ENCODE data around the gene TSFM.

DNA sequence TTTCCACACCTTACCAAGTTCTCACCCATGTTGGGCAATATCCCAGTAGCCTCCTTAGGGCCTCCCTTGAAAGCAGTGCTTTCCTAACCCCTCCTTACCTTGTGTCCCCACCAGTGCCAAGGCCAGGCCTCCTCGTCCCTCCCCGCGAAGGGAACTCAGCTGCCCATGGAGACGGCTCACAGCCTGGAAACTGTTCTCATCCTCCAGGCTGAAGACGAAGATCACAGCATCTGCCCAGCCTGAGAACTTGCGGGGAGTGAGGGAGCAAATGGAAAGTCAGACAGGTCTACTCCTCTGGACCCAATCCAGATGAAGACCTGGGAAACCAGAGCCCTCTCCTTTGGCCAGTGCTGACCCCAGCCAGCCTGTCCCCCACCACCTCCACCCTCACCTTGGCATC is 48.7 kb upstream of the TSFM start:
- TF ChIP-seq POLR2A (IDR thresholded peaks at IDR 0.05; ENCODE audit: low read depth, low read length) (no peak), CEBPB (IDR thresholded peaks at IDR 0.05; ENCODE audit: low read depth, low read length) (no peak), RAD21 (IDR thresholded peaks at IDR 0.05; ENCODE audit: low read length) (no peak), MXI1 (IDR thresholded peaks at IDR 0.05; ENCODE audit: borderline replicate concordance, low read depth, low read length) (no peak), FOS (IDR thresholded peaks at IDR 0.05; ENCODE audit: low read depth, low read length) (no peak), MAZ (IDR thresholded peaks at IDR 0.05; ENCODE audit: borderline replicate concordance, low read depth, low read length) (no peak), MAFK (IDR thresholded peaks at IDR 0.05; ENCODE audit: low read depth, low read length) (no peak), RCOR1 (IDR thresholded peaks at IDR 0.05; ENCODE audit: insufficient replicate concordance, low read length) (no peak), NFE2L2 (IDR thresholded peaks at IDR 0.05; ENCODE audit: low read depth, low read length) (no peak), RFX5 (IDR thresholded peaks at IDR 0.05; ENCODE audit: low read depth, low read length) (no peak), SMC3 (IDR thresholded peaks at IDR 0.05; ENCODE audit: low read depth, low read length) (no peak)
- TF ChIP-seq, protein P1, sequence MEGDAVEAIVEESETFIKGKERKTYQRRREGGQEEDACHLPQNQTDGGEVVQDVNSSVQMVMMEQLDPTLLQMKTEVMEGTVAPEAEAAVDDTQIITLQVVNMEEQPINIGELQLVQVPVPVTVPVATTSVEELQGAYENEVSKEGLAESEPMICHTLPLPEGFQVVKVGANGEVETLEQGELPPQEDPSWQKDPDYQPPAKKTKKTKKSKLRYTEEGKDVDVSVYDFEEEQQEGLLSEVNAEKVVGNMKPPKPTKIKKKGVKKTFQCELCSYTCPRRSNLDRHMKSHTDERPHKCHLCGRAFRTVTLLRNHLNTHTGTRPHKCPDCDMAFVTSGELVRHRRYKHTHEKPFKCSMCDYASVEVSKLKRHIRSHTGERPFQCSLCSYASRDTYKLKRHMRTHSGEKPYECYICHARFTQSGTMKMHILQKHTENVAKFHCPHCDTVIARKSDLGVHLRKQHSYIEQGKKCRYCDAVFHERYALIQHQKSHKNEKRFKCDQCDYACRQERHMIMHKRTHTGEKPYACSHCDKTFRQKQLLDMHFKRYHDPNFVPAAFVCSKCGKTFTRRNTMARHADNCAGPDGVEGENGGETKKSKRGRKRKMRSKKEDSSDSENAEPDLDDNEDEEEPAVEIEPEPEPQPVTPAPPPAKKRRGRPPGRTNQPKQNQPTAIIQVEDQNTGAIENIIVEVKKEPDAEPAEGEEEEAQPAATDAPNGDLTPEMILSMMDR (conservative IDR thresholded peaks at IDR 0.05; ENCODE audit: low read depth, low read length), result no peak
- TF ChIP-seq, protein P2, sequence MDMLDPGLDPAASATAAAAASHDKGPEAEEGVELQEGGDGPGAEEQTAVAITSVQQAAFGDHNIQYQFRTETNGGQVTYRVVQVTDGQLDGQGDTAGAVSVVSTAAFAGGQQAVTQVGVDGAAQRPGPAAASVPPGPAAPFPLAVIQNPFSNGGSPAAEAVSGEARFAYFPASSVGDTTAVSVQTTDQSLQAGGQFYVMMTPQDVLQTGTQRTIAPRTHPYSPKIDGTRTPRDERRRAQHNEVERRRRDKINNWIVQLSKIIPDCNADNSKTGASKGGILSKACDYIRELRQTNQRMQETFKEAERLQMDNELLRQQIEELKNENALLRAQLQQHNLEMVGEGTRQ (IDR thresholded peaks at IDR 0.05; ENCODE audit: low read depth, low read length), result no peak
- TF ChIP-seq, protein P3, sequence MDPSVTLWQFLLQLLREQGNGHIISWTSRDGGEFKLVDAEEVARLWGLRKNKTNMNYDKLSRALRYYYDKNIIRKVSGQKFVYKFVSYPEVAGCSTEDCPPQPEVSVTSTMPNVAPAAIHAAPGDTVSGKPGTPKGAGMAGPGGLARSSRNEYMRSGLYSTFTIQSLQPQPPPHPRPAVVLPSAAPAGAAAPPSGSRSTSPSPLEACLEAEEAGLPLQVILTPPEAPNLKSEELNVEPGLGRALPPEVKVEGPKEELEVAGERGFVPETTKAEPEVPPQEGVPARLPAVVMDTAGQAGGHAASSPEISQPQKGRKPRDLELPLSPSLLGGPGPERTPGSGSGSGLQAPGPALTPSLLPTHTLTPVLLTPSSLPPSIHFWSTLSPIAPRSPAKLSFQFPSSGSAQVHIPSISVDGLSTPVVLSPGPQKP (IDR thresholded peaks at IDR 0.05; ENCODE audit: borderline replicate concordance, low read depth, low read length), result no peak
